Testis (tissue), 3 donors: ENCODE data around the gene SLC5A3. TPM values are rescaled to one million over a fixed set of nuclear protein-coding genes. Genes with fewer than 3 reads are reported as not detected.

ENCODE experiments used
- DNase-seq: peaks from one replicate; pipeline ENCODE4 v3.0.0-alpha.2; 2019
- H3K27ac ChIP-seq, 2 donors: fragments of 200-600 bp; sonication (generic); one replicate each; pipeline ENCODE4 v1.5.1; 2019
- H3K27me3 ChIP-seq: fragments of 200-600 bp; sonication (generic); one replicate; pipeline ENCODE4 v1.5.1; 2019
- H3K36me3 ChIP-seq: fragments of 200-600 bp; sonication (generic); one replicate; pipeline ENCODE4 v1.5.1; 2017; ENCODE audit warnings: low read depth; ENCODE audit errors: missing control alignments
- H3K4me1 ChIP-seq: fragments of 200-600 bp; sonication (generic); one replicate; pipeline ENCODE4 v1.5.1; 2019
- H3K4me3 ChIP-seq, 2 donors: fragments of 200-600 bp; sonication (generic); one replicate each; pipeline ENCODE4 v1.5.1; 2017 to 2019
- H3K9me3 ChIP-seq: fragments of 200-600 bp; sonication (generic); one replicate; pipeline ENCODE4 v1.5.1; 2017
- CTCF ChIP-seq, 3 experiments: fragments of 450-650 bp in 2 of 3; fragments of 200-600 bp in 1 of 3; sonication (generic) in 1 of 3; IDR thresholded peaks; one replicate each; pipeline ENCODE4 v1.5.1; 2016 to 2019; ENCODE audit warnings: antibody characterized with exemption in 3 of 3, mild to moderate bottlenecking in 2 of 3, moderate library complexity in 1 of 3
- POLR2A ChIP-seq: fragments of 450-650 bp; IDR thresholded peaks from one replicate; pipeline ENCODE4 v1.6.1; 2017; ENCODE audit warnings: antibody characterized with exemption, mild to moderate bottlenecking, moderate library complexity
- WGBS, 2 donors: methylation state at CpG; one replicate each; pipeline ENCODE4 v1.1.5; 2018; 5-methylcytosine and 5-hydroxymethylcytosine counted together
- intact Hi-C: fragments of 100-400 bp; cut with DNase I; formaldehyde crosslinking; loops from one replicate; pipeline ENCODE4 v1.15.1; 2023; ENCODE audit warnings: low total_unique reads
- polyA plus RNA-seq: library from polyadenylated mRNA; stranded (reverse); fragments of 350-450 nt; fragmentation: Illumina TruSeq; extraction: RNeasy Lipid Tissue Mini Kit (QIAGEN cat#74804); gene quantifications from one replicate; pipeline ENCODE4 v1.2.3, GENCODE V29; 2014; ENCODE audit warnings: low read depth, low replicate concordance; ENCODE audit not compliant: insufficient read depth
- total RNA-seq, 2 donors: library from RNA; depleted of rRNA; stranded (reverse); fragments of >200 nt; gene quantifications; one replicate each; pipeline ENCODE4 v1.2.3, GENCODE V29; 2016

Gene SLC5A3
- total and polyA plus RNA-seq, 3 donors from 2014 or later, result 16.3 to 61.9 (median 59.5) TPM

DNA sequence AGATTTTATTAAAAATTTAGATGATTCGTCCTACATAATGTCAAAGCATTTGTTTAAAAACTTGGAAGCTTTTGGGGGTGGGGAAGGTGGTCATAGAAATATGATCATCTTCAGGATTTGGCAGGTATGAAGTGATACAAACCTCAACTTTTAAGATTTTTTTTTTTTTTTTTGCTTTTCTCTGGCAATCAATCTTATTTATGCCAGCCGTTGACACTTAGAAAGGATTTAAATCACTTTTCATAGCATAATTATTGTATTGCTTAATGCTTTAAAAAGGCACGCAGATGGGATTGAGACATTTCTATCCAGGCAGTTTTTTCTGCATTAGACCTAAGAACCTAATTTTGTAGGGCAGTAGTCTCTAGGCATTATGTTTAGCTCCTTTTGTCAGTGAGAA, 19.7 kb downstream of the SLC5A3 start:
- H3K27ac ChIP-seq, result no peak overlapping the region
- intact Hi-C loops, result no loop called here
- 83 to 88% methylated on average over 3 of the region's 3 CpGs for WGBS, 2 donors

GRCh38 chr21:34094949-34095348, 21.6 kb downstream of the SLC5A3 start:
- WGBS, 2 donors, result 93 to 95% methylated on average over 7 of the region's 7 CpGs
- DNase-seq, result no peak
- no peaks in the 10 kb centered on the region for H3K27me3 ChIP-seq
- intact Hi-C loops, result no loop called here
- H3K4me1 ChIP-seq, result peaks cover 4% of the 10 kb centered on the region
- H3K9me3 ChIP-seq, result no peaks in the 10 kb centered on the region
- H3K36me3 ChIP-seq, result no peaks in the 10 kb centered on the region
- TF ChIP-seq POLR2A, result no peak
- TF ChIP-seq CTCF (IDR thresholded peaks at IDR 0.05), result no peak
- H3K4me3 ChIP-seq, result no peak overlapping the region
- H3K27ac ChIP-seq, result no peak overlapping the region

More for the DNA sequence above, 19.7 kb downstream of the SLC5A3 start:
- no peak overlapping the region for H3K4me3 ChIP-seq
- H3K27me3 ChIP-seq, result no peaks in the 10 kb centered on the region
- peaks cover 4% of the 10 kb centered on the region for H3K4me1 ChIP-seq
- no peaks in the 10 kb centered on the region for H3K9me3 ChIP-seq
- no peaks in the 10 kb centered on the region for H3K36me3 ChIP-seq
- DNase-seq, result no peak
- TF ChIP-seq CTCF (IDR thresholded peaks at IDR 0.05), result no peak
- no peak for TF ChIP-seq POLR2A

GRCh38 chr21:34097442-34097841, 24.1 kb downstream of the SLC5A3 start:
- 81 to 86% methylated on average over 2 of the region's 2 CpGs for WGBS, 2 donors
- DNase-seq, result no peak
- H3K4me3 ChIP-seq, result no peak overlapping the region
- intact Hi-C loops, result no loop called here
- no peaks in the 10 kb centered on the region for H3K36me3 ChIP-seq
- H3K4me1 ChIP-seq, result peaks cover 3% of the 10 kb centered on the region
- H3K9me3 ChIP-seq, result no peaks in the 10 kb centered on the region
- TF ChIP-seq CTCF (IDR thresholded peaks at IDR 0.05) (no peak), POLR2A (no peak)
- H3K27me3 ChIP-seq, result no peaks in the 10 kb centered on the region
- no peak overlapping the region for H3K27ac ChIP-seq

- Histone ChIP-seq H3K36me3 (no peaks in the 10 kb centered on the region), H3K9me3 (no peaks in the 10 kb centered on the region), H3K27ac (no peak overlapping the region), H3K4me1 (no peaks in the 10 kb centered on the region), H3K4me3 (no peak overlapping the region), H3K27me3 (no peaks in the 10 kb centered on the region)
- intact Hi-C loops, result no loop called here
- 72 to 82% methylated on average over 2 of the region's 2 CpGs for WGBS, 2 donors
- TF ChIP-seq POLR2A (no peak), CTCF (IDR thresholded peaks at IDR 0.05) (no peak)
- no peak for DNase-seq
These were observed 27.0 kb downstream of the SLC5A3 start for GRCh38 chr21:34100337-34100736.

DNA sequence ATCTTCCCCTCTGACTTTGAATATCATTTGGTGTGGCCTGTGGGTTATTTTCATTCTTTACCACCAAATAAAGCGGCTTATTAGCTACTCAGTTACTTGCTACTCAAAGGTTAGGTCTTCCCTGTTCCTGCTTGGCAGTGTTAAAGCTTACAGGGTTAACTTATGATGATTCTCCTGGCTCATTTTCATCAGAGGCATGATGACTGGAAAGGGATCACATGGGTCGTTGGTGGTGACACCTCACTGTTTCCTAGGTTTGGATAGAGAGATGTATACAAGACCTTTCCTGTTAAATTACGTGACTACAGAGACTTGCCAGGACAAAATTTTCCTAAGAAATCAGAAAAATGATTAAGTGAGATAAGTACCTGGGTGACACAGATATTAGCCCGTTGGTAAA, 27.4 kb downstream of the SLC5A3 start:
- WGBS, 2 donors, result 68 to 74% methylated on average over 4 of the region's 4 CpGs
- Histone ChIP-seq H3K9me3 (no peaks in the 10 kb centered on the region), H3K36me3 (no peaks in the 10 kb centered on the region), H3K4me1 (no peaks in the 10 kb centered on the region), H3K4me3 (no peak overlapping the region), H3K27ac (no peak overlapping the region), H3K27me3 (no peaks in the 10 kb centered on the region)
- intact Hi-C loops, result no loop called here
- TF ChIP-seq CTCF (IDR thresholded peaks at IDR 0.05) (no peak), POLR2A (no peak)
- DNase-seq, result no peak
